Measurements from ENCODE around the gene OR8D4. TPM values are rescaled to one million over a fixed set of nuclear protein-coding genes. Genes with fewer than 3 reads are reported as not detected.

Gene OR8D4
- total and polyA plus RNA-seq, 2 donors (not counting 3 experiments of a cell fraction or from before 2014, with no cell fraction given): not detected

- H3K36me3 ChIP-seq (ENCODE audit: control insufficient read depth in 2 of 2, extremely low read depth in 1 of 2, insufficient read depth in 2 of 2, low read length in 2 of 2): no peaks in the 10 kb centered on the region
- FAIRE-seq (no peak), DNase-seq (ENCODE audit: low read depth, low spot score) (no peak)
- CTCF ChIA-PET: no interaction called here
- no peaks in the 10 kb centered on the region for H4K20me1 ChIP-seq (replicated peaks; ENCODE audit: control insufficient read depth, extremely low read depth, insufficient read depth, low read length)
- no peak overlapping the region for H2AFZ ChIP-seq (ENCODE audit: low read depth, low read length)
- no TSS peak for BruUV-seq (replicated peaks)
- no peak overlapping the region for H3K9ac ChIP-seq (replicated peaks; ENCODE audit: extremely low read depth, insufficient read depth, low read length)
- no peak overlapping the region for H3K27ac ChIP-seq (ENCODE audit: insufficient read depth, low read depth, low read length)
- no peak for TF ChIP-seq JUN (IDR thresholded peaks at IDR 0.05; ENCODE audit: borderline replicate concordance, insufficient read depth, insufficient read length, low read depth)
- no peak for TF ChIP-seq EZH2 (IDR thresholded peaks at IDR 0.05; ENCODE audit: borderline replicate concordance, low read depth, low read length, severe bottlenecking)
- TF ChIP-seq POLR2A (IDR thresholded peaks at IDR 0.05; ENCODE audit: low read depth, low read length): no peak
- no peak for TF ChIP-seq GATA2 (IDR thresholded peaks at IDR 0.05; ENCODE audit: insufficient read depth, insufficient read length, low read depth, low read length)
- no peak for TF ChIP-seq MYC (IDR thresholded peaks at IDR 0.05; ENCODE audit: low read depth, low read length)
- no peak for TF ChIP-seq MAX (IDR thresholded peaks at IDR 0.05; ENCODE audit: insufficient read depth, insufficient read length)
- no peak for TF ChIP-seq POLR2AphosphoS5 (IDR thresholded peaks at IDR 0.05; ENCODE audit: insufficient read depth, low read depth, low read length)
- TF ChIP-seq CTCF (IDR thresholded peaks at IDR 0.05; ENCODE audit: extremely low read depth in 1 of 2, insufficient read depth in 1 of 2, low read depth in 1 of 2, low read length in 2 of 2): no peak
- TF ChIP-seq FOS (IDR thresholded peaks at IDR 0.05; ENCODE audit: borderline replicate concordance, insufficient read depth, low read length): no peak
- dilution Hi-C loops (cut with MboI; ENCODE audit: extremely low pct_ligation_motif_present, low sequenced_read_pairs) (no loop called here), intact Hi-C loops (cut with micrococcal nuclease) (no loop called here)
- H3K27me3 ChIP-seq (ENCODE audit: control insufficient read depth in 2 of 2, insufficient read depth in 2 of 2, low read length in 2 of 2): no peaks in the 10 kb centered on the region
- H3K4me1 ChIP-seq (ENCODE audit: control insufficient read depth, extremely low read depth, insufficient read depth, low read length): no peaks in the 10 kb centered on the region
- no peak overlapping the region for H3K4me3 ChIP-seq (replicated peaks in 1 of 3; ENCODE audit: insufficient read depth in 1 of 3, low read depth in 1 of 3, low read length in 3 of 3)
- no peak overlapping the region for H3K4me2 ChIP-seq (ENCODE audit: insufficient read depth, low read length)
- H3K9me3 ChIP-seq (replicated peaks; ENCODE audit: control insufficient read depth, insufficient read depth, low read length): no peaks in the 10 kb centered on the region
- POLR2A ChIA-PET: no interaction called here
- no peaks in the 10 kb centered on the region for H3K79me2 ChIP-seq (ENCODE audit: control insufficient read depth, insufficient read depth, low read length)
- H3K9me1 ChIP-seq (replicated peaks; ENCODE audit: control insufficient read depth, extremely low read depth, insufficient read depth, low read length): no peaks in the 10 kb centered on the region
These were observed 9.9 kb upstream of the OR8D4 start for GRCh38 chr11:123892031-123892430.
